Ovary (tissue), 9 donors: ENCODE data around the gene CSNK1G2. TPM values are rescaled to one million over a fixed set of nuclear protein-coding genes. Genes with fewer than 3 reads are reported as not detected.

Source experiments
- DNase-seq, 5 donors: peaks; one replicate each; pipeline ENCODE4 v3.0.0-alpha.2; 2019 to 2020
- H3K27ac ChIP-seq, 2 donors: fragments of 200-600 bp; one replicate each; pipeline versions ENCODE4 v1.5.1 to v1.8.0; 2019 to 2022
- H3K27me3 ChIP-seq: fragments of 200-600 bp; one replicate; pipeline ENCODE4 v1.8.0; 2022
- H3K36me3 ChIP-seq: fragments of 200-600 bp; sonication (generic); one replicate; pipeline ENCODE4 v1.5.1; 2019
- H3K4me1 ChIP-seq: one replicate; pipeline ENCODE4 v1.8.1; 2013; ENCODE audit warnings: mild to moderate bottlenecking, moderate library complexity; ENCODE audit not compliant: insufficient read depth
- H3K4me3 ChIP-seq: fragments of 200-600 bp; sonication (generic); one replicate; pipeline ENCODE4 v1.5.1; 2017
- H3K9me3 ChIP-seq, 2 donors: fragments of 200-600 bp in 1 of 2; sonication (generic) in 1 of 2; one replicate each; pipeline versions ENCODE4 v1.5.1 to v1.8.1; 2013 to 2019; ENCODE audit warnings: mild to moderate bottlenecking in 1 of 2, moderate library complexity in 1 of 2
- EP300 ChIP-seq: sonication (generic); formaldehyde crosslinking; IDR thresholded peaks from one replicate; pipeline ENCODE4 v1.6.1; 2017; ENCODE audit warnings: antibody characterized with exemption
- POLR2A ChIP-seq: fragments of 450-650 bp; IDR thresholded peaks from one replicate; pipeline ENCODE4 v1.6.1; 2017; ENCODE audit warnings: antibody characterized with exemption, mild to moderate bottlenecking, moderate library complexity
- WGBS, 3 donors: extraction: QIAGEN DNeasy Blood & Tissue Kit in 1 of 3; methylation state at CpG; one replicate each; pipeline versions ENCODE4 v1.1.5 to v1.1.7; 2013 to 2017; 5-methylcytosine and 5-hydroxymethylcytosine counted together
- intact Hi-C, 4 donors: fragments of 100-400 bp; cut with DNase I; formaldehyde crosslinking; loops; one replicate each; pipeline versions ENCODE4 v1.11.0 to v1.15.1; 2022 to 2023
- polyA plus RNA-seq, 2 donors: library from polyadenylated mRNA; stranded (reverse); fragments of 200-250 nt in 1 of 2; fragments of 350-450 nt in 1 of 2; fragmentation: Illumina TruSeq in 1 of 2; extraction: RNeasy Lipid Tissue Mini Kit (QIAGEN cat#74804) in 1 of 2; gene quantifications; one replicate each; pipeline ENCODE4 v1.2.3, GENCODE V29; 2013 to 2014
- total RNA-seq, 7 donors: library from RNA; depleted of rRNA in 2 of 7; stranded (reverse); fragments of >200 nt in 2 of 7; fragmentation: NEBNext Ultra II Directional in 3 of 7; extraction: Animal tissue kit (Norgen Biotek cat#: 25700) in 3 of 7; gene quantifications; one replicate each; pipeline versions ENCODE4 v1.1.0 to v1.2.4, GENCODE V29; 2016 to 2023
- TF ChIP-seq, protein P1 (sequence below), 3 donors: fragments of 450-650 bp in 2 of 3; fragments of 200-600 bp in 1 of 3; IDR thresholded peaks; one replicate each; pipeline versions ENCODE4 v1.5.1 to v1.8.0; 2016 to 2022; ENCODE audit warnings: antibody characterized with exemption in 3 of 3, mild to moderate bottlenecking in 1 of 3
- donor health status: DM: no; HTN: no; CAD: no; lungs with moderate emphysema.
- donor health status: DM: no; HTN: no; CAD: no.
- donor health status: Bipolar disorder and iron deficiency.
- donor health status: DM: yes; HTN: yes; CAD: no.
- donor health status: DM: no; HTN: no; CAD: no.
- donor health status: DM: yes; HTN: yes; CAD: no.

CSNK1G2 gene
- total and polyA plus RNA-seq, 9 donors: 5.9 to 65.4 (median 50.3) TPM

DNA sequence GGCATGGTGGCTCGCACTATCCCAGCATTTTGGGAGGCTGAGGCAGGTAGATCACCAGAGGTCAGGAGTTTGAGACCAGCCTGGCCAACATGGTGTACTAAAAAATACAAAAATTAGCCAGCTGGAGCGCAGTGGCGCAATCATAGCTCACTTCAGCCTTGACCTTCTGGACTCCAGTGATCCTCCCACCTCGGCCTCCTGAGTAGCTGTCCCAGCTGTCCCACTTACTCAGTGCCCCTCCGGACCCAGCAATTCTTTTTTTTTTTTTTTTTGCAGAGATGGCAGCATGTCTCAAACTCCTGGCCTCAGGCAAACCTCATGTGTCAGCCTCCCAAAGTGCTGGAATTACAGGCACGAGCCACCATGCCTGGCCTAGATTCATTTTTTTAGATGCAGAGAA, 38.0 kb upstream of the CSNK1G2 start:
- TF ChIP-seq EP300 (no peak), POLR2A (no peak)
- Histone ChIP-seq H3K36me3 (no peaks in the 10 kb centered on the region), H3K27me3 (no peaks in the 10 kb centered on the region), H3K4me1 (peaks cover 9% of the 10 kb centered on the region), H3K27ac (peak overlapping the region; percentile 50 to 51), H3K4me3 (no peak overlapping the region), H3K9me3 (no peaks in the 10 kb centered on the region)
- WGBS, 3 donors: 14 to 27% (median 15%) methylated on average over 6 of the region's 6 CpGs
- peak in 2 of 5 donors; percentile 46 to 80 for DNase-seq
- intact Hi-C loops: no loop called here

DNA sequence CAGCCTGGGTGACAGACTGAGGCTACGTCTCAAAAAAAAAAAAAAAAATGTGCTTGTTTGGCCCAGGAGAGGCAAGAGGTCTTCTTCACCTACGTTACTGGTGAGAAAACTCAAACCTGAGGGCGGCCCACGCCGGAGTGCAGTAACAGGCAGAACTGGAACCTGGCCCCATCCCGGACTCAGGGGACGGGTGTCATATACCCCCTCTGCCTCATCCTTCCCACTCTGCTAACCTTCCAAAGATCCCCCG, 36.2 kb upstream of the CSNK1G2 start:
- intact Hi-C loops: loop anchor here in 1 of 4 donors (5.0 kb wide), 1 partner anchor 37 kb away; no protein-coding TSS in a partner anchor
- Histone ChIP-seq H3K27me3 (no peaks in the 10 kb centered on the region), H3K27ac (peak overlapping the region; percentile 52 to 87), H3K9me3 (no peaks in the 10 kb centered on the region), H3K36me3 (no peaks in the 10 kb centered on the region), H3K4me3 (no peak overlapping the region), H3K4me1 (peaks cover 18% of the 10 kb centered on the region)
- DNase-seq: no peak
- WGBS, 3 donors: 46% methylated on average over 8 of the region's 8 CpGs
- TF ChIP-seq EP300 (no peak), POLR2A (no peak)
- TF ChIP-seq, protein P1, sequence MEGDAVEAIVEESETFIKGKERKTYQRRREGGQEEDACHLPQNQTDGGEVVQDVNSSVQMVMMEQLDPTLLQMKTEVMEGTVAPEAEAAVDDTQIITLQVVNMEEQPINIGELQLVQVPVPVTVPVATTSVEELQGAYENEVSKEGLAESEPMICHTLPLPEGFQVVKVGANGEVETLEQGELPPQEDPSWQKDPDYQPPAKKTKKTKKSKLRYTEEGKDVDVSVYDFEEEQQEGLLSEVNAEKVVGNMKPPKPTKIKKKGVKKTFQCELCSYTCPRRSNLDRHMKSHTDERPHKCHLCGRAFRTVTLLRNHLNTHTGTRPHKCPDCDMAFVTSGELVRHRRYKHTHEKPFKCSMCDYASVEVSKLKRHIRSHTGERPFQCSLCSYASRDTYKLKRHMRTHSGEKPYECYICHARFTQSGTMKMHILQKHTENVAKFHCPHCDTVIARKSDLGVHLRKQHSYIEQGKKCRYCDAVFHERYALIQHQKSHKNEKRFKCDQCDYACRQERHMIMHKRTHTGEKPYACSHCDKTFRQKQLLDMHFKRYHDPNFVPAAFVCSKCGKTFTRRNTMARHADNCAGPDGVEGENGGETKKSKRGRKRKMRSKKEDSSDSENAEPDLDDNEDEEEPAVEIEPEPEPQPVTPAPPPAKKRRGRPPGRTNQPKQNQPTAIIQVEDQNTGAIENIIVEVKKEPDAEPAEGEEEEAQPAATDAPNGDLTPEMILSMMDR (IDR thresholded peaks at IDR 0.05): no peak

DNA sequence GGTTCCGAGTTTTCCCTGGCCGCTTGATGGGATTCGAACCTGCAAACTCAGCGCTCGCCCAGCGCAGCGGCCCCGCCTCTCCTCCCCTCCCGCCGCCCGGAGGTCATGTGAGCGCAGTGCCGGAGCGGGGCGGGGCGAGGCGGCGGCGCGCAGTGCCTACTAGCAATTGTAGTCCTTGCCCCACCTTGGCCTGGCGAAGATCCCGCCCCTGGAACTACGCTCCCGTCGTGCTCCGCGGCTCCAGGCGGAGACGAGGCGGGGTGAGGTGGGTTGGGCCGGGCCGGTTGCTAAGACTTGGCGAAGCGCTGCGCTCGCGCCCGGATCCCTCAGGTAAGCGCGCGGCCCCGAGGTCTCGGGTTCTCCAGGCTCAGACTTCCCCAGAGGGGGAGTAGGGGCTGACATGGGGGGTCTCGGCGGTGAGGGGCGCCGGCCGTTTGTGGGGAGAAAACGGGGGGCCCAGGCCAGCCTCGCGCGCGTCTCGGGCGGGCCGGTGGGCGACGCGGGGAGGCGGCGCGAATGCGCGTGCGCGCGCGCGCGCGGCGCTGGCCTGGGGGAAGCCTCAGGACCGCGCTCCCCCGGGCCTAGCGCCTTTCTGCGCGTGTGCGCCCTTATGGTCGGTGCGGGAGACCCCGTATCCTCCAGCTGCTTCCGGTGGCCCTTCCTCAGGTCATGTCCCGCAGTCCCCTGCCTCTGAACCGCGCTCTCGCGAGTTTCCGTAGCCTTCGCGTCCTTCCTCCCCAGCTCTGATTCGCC, 35.7 kb upstream of the CSNK1G2 start, which contains the start of the genes ADAT3 and SCAMP4:
ADAT3 (plus strand) TSS at position 290 of the 753 bp plus-strand sequence. CDS start 6,649 bp downstream, outside the sequence.
SCAMP4 (plus strand) TSS at position 290 of the 753 bp plus-strand sequence. CDS start 9,621 bp downstream, outside the sequence.
- intact Hi-C loops: loop anchor here in 1 of 4 donors (5.0 kb wide), 1 partner anchor 38 kb away; no protein-coding TSS in a partner anchor

DNA sequence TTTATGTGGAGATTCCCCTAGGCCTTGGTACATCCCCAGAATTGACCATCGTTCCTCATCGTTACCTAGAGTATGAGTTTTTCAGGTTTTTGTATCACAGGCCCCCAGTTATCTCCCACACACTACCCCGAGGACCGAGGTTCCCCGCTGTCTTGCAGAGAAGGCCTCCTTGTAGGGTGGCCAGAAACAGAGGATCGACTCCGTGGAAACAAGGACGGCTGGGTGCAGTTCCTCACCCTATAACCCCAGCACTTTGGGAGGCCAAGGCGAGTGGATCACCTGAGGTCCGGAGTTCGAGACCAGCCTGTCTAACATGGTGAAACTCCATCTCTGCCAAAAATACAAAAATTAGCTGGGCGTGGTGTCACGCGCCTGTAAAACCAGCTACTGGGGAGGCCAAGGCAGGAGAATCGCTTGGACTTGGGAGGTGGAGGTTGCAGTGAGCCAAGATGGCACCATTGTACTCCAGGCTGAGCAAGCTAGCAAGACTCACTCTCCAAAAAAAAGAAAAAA, 35.1 kb upstream of the CSNK1G2 start:
- no peaks in the 10 kb centered on the region for H3K27me3 ChIP-seq
- H3K4me3 ChIP-seq: peak overlapping the region; percentile 70
- 60 to 63% (median 61%) methylated on average over 15 of the region's 15 CpGs for whole genome bisulfite sequencing, 3 donors
- TF ChIP-seq EP300: no peak
- no peak for TF ChIP-seq POLR2A
- TF ChIP-seq, protein P1 (IDR thresholded peaks at IDR 0.05): no peak
- no peaks in the 10 kb centered on the region for H3K9me3 ChIP-seq
- peak overlapping the region in 1 of 2 donors; percentile 87 for H3K27ac ChIP-seq
- H3K4me1 ChIP-seq: peaks cover 19% of the 10 kb centered on the region
- no peaks in the 10 kb centered on the region for H3K36me3 ChIP-seq
- intact Hi-C loops: loop anchor here in 1 of 4 donors (5.0 kb wide), 1 partner anchor 39 kb away; no protein-coding TSS in a partner anchor
- peak in 1 of 5 donors; percentile 50 for DNase-seq

More for the DNA sequence above, 35.7 kb upstream of the CSNK1G2 start, which contains the start of the genes ADAT3 and SCAMP4:
- no peaks in the 10 kb centered on the region for H3K36me3 ChIP-seq
- no peaks in the 10 kb centered on the region for H3K27me3 ChIP-seq
- peak; percentile 82 for TF ChIP-seq POLR2A
- TF ChIP-seq EP300: no peak
- H3K27ac ChIP-seq: peak within 1 kb of the TSS; percentile 87 to 95
- DNase-seq: peak; percentile 99 to 100 (median 100)
- peaks cover 19% of the 10 kb centered on the region for H3K4me1 ChIP-seq
- H3K9me3 ChIP-seq: no peaks in the 10 kb centered on the region
- H3K4me3 ChIP-seq: peak within 1 kb of the TSS; percentile 70
- WGBS, 3 donors: 0 to 1% (median 1%) methylated on average over 60 to 92 of the region's 92 CpGs

DNA sequence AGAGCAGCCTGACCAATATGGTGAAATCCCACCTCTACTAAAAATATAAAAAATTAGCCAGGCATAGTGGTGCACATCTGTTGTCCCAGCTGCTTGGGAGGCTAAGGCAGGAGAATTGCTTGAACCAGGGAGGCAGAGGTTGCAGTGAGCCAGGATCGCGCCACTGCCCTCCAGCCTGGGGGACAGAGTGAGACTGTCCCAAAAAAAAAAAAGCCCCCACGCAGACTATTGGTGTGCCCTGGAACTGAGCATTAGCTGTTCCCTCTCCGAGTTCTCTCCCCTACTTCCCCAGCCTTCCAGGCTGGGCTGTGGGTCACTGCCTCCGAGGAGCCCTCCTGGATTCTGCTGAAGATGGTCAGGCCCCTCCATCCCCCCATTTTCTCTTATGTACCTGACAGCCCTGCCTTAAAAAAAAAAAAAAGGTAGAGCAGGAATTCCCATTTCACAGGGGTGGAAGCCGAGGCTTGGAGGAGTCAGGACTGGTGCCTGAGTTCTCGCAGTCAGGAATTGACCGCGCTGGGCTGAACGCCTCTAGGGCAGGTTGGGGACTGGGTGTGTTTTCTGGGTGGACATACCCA, 33.9 kb upstream of the CSNK1G2 start:
- no peak for DNase-seq
- no peak for TF ChIP-seq EP300
- TF ChIP-seq, protein P1 (IDR thresholded peaks at IDR 0.05): no peak
- TF ChIP-seq POLR2A: no peak
- whole genome bisulfite sequencing, 3 donors: 85 to 92% (median 92%) methylated on average over 10 of the region's 10 CpGs
- intact Hi-C loops: loop anchor here in 1 of 4 donors (5.0 kb wide), 1 partner anchor 40 kb away; no protein-coding TSS in a partner anchor
- Histone ChIP-seq H3K27ac (peak overlapping the region; percentile 71 to 73), H3K4me1 (peaks cover 19% of the 10 kb centered on the region), H3K4me3 (no peak overlapping the region), H3K36me3 (no peaks in the 10 kb centered on the region), H3K27me3 (no peaks in the 10 kb centered on the region), H3K9me3 (no peaks in the 10 kb centered on the region)
